Measurements from ENCODE around the gene CPNE5.

CPNE5 gene

DNA sequence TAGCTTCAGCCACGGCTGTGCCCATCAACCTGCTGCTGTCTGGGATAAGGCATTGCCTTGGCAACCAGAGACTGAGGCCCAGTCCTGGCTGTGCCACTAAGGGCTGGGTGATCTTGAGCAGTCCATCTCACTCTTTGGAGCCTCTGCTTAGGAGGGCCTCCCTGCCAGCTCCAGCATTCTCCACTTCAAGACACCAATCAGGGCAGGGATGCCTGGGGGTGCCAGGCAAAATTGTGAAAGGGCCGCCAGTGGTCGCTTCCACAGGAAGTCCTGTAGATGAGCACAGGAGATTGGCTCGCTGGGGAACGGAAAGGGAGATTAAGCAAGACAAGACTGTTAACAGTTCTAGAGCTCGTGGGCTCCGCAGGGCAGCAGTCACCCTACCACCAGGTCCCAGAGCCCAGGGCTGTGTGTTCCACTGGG lies 141.8 kb downstream of the CPNE5 start, which contains the start of gene RAB44:
RAB44 (plus strand) TSS at position 346 of the 423 bp plus-strand sequence. CDS start 6,410 bp downstream, outside the sequence.
- FAIRE-seq, result no peak

DNA sequence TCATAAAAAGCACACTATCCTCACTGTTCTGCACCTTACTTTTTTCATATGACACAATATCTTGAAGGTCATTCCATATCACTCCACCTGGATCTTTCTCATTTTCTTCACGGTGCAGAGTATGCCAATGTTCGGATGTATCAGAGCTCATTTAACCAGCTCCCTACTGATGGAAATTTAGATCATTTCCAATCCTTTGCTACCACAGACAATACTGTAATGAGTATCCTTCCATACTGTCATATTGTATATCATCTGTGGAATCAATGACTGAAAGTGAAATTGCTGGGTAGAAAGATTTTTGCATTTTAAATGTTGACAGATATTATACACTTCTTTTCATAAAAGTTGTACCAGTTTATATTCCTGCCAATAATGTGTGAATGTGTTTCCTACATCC lies 143.8 kb downstream of the CPNE5 start:
- no peak for FAIRE-seq

GRCh38 chr6:36694616-36695015 lies 144.6 kb downstream of the CPNE5 start:
- FAIRE-seq, result no peak

- no peak for FAIRE-seq
These were observed 146.2 kb downstream of the CPNE5 start for GRCh38 chr6:36692861-36693702.

DNA sequence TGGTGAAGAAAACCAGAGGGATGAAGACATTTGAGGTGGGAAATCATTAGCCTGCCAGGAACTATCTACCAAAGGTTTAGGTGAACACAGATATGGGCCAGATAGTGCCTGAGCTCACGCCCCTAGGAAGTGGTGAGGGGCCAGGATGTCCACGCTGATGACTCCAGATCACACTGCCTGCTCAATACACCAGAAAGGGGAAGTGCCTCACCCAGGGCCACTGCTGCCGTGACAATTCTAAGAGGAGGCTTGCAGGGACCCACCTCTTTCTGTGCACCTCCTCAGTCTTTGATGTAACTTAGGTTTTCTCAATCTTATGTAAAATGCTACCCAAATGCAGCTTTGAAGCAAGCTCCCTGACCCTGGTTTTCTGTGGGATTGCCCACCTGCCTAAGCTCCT lies 147.0 kb downstream of the CPNE5 start:
- no peak for FAIRE-seq

DNA sequence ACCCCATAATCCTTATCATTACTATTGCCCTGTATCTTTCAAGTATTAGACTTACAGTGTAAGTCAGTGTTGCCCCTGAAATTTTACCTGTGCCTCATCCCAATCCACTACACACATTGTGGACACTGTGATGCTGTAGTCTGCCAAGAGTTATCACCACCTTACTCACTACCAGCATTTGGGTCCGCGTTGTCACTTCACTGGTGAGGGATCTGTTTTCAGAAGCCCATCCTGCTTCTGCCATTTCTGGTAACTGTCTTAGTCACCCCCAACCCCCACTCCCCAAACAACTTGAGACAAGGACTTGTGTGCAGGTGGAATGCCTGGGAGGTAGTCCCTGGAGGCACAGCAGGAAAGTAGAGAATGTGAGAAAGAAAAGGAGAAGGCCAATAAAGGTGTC lies 147.6 kb downstream of the CPNE5 start:
- FAIRE-seq, result no peak

GRCh38 chr6:36691011-36691410 lies 148.2 kb downstream of the CPNE5 start:
- no peak for FAIRE-seq
